ENCODE data around the gene ALOX12B. TPM values are rescaled to one million over a fixed set of nuclear protein-coding genes. Genes with fewer than 3 reads are reported as not detected.
"Not testable (repeated sequence)": the region's sequence is repeated elsewhere in the genome, so short reads cannot be mapped to it uniquely, and the experiment has no call there.

Gene ALOX12B
- total RNA-seq, 1 donor from 2014 or later, result 0.08 TPM

DNA sequence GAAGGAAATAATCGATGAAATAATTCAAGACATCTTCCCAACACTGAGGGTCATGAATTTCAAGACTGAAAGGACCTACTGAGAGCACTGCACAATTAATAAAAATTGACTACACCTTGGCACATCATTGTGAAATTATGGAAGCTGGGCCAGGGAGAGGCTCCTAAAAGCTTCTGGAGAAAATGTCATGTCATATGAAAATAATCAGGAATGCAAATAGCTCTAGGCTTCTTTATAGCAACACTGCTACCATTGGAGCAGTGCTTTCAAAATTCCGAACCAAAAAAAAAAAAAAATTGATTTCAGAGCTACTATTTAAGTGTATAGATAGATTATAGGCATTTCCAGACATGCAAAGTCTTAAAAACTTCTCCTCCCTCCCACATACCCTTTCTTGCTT lies 55.1 kb downstream of the ALOX12B start:
- Histone ChIP-seq H3K27me3 (ENCODE audit: control insufficient read depth, insufficient read depth, low read length) (peaks cover 6% of the 10 kb centered on the region), H3K36me3 (ENCODE audit: control insufficient read depth, insufficient read depth, low read length) (no peaks in the 10 kb centered on the region), H3K4me3 (ENCODE audit: low read depth, low read length) (no peak overlapping the region)
- TF ChIP-seq, protein P1, sequence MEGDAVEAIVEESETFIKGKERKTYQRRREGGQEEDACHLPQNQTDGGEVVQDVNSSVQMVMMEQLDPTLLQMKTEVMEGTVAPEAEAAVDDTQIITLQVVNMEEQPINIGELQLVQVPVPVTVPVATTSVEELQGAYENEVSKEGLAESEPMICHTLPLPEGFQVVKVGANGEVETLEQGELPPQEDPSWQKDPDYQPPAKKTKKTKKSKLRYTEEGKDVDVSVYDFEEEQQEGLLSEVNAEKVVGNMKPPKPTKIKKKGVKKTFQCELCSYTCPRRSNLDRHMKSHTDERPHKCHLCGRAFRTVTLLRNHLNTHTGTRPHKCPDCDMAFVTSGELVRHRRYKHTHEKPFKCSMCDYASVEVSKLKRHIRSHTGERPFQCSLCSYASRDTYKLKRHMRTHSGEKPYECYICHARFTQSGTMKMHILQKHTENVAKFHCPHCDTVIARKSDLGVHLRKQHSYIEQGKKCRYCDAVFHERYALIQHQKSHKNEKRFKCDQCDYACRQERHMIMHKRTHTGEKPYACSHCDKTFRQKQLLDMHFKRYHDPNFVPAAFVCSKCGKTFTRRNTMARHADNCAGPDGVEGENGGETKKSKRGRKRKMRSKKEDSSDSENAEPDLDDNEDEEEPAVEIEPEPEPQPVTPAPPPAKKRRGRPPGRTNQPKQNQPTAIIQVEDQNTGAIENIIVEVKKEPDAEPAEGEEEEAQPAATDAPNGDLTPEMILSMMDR (IDR thresholded peaks at IDR 0.05; ENCODE audit: insufficient read depth, low read length, poor library complexity, severe bottlenecking), result no peak
- no peak for DNase-seq (ENCODE audit: low read depth)

DNA sequence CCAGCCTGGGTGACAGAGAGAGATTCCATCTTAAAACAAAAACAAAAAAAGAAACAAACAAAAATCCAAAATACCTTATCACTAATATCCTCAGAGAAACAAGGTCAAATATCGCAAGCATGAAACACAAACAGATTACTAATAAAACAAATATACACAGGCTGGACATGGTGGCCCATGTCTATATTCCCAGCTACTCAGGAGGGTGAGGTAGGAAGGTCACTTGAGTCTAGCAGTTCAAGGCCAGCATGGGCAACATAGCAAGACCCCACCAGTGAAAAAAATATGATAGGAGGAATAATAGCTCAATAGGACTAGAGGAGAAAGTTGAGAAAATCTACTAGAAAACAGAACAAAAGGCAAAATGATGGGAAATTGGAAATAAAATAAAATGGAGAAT lies 55.6 kb downstream of the ALOX12B start:
- H3K4me3 ChIP-seq (ENCODE audit: low read depth, low read length), result no peak overlapping the region
- TF ChIP-seq, protein P1 (IDR thresholded peaks at IDR 0.05; ENCODE audit: insufficient read depth, low read length, poor library complexity, severe bottlenecking), result no peak

DNA sequence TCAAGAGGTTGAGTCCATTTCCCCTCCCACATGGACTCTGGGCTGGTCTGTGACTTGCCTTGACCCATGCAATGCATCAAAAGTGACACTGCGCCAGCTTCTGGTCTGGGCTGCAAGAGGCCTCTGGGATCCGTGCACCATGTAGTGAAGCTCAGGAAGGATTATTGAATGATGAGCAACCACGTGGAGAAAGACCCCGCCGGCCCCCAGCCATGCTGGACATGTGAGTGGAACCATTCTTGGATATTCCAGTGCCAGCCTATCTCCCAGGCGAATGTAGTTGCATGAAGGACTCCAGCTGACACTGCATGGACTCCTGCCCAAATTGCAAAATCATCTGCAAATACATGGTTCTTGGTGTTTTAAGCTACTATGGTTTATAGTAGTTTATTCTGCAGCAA lies 56.3 kb downstream of the ALOX12B start:
- Histone ChIP-seq H3K27me3 (ENCODE audit: control insufficient read depth, insufficient read depth, low read length) (peaks cover 8% of the 10 kb centered on the region), H3K36me3 (ENCODE audit: control insufficient read depth, insufficient read depth, low read length) (no peaks in the 10 kb centered on the region), H3K4me3 (ENCODE audit: low read depth, low read length) (no peak overlapping the region)
- DNase-seq (ENCODE audit: low read depth), result no peak
- TF ChIP-seq, protein P1 (IDR thresholded peaks at IDR 0.05; ENCODE audit: insufficient read depth, low read length, poor library complexity, severe bottlenecking), result no peak

More for the DNA sequence above, 55.6 kb downstream of the ALOX12B start:
- H3K36me3 ChIP-seq (ENCODE audit: control insufficient read depth, insufficient read depth, low read length), result no peaks in the 10 kb centered on the region
- no peak for DNase-seq (ENCODE audit: low read depth)
- peaks cover 8% of the 10 kb centered on the region for H3K27me3 ChIP-seq (ENCODE audit: control insufficient read depth, insufficient read depth, low read length)

DNA sequence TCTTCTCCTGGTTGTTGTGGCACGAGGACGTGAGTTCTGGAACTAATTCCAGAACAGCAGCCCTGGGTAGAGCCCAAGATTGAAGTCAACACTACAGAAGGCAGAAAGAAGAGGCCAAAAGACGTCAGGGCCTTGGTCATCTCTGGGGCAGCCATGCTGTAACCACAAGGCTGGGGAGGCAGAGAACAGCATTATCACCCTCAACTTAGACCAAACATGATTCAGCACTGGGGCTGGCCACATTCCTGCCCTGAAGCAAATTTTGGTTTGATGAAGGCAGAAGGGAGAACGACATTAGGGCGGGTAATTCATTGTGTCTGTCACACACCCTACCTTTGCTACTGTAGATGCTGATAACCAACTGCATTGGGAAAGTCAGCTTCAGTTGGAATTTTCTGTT lies 58.4 kb downstream of the ALOX12B start:
- H3K4me3 ChIP-seq (ENCODE audit: low read depth, low read length), result no peak overlapping the region
- TF ChIP-seq, protein P1 (IDR thresholded peaks at IDR 0.05; ENCODE audit: insufficient read depth, low read length, poor library complexity, severe bottlenecking), result no peak
- no peaks in the 10 kb centered on the region for H3K36me3 ChIP-seq (ENCODE audit: control insufficient read depth, insufficient read depth, low read length)
- DNase-seq (ENCODE audit: low read depth), result no peak
- H3K27me3 ChIP-seq (ENCODE audit: control insufficient read depth, insufficient read depth, low read length), result peaks cover 6% of the 10 kb centered on the region

DNA sequence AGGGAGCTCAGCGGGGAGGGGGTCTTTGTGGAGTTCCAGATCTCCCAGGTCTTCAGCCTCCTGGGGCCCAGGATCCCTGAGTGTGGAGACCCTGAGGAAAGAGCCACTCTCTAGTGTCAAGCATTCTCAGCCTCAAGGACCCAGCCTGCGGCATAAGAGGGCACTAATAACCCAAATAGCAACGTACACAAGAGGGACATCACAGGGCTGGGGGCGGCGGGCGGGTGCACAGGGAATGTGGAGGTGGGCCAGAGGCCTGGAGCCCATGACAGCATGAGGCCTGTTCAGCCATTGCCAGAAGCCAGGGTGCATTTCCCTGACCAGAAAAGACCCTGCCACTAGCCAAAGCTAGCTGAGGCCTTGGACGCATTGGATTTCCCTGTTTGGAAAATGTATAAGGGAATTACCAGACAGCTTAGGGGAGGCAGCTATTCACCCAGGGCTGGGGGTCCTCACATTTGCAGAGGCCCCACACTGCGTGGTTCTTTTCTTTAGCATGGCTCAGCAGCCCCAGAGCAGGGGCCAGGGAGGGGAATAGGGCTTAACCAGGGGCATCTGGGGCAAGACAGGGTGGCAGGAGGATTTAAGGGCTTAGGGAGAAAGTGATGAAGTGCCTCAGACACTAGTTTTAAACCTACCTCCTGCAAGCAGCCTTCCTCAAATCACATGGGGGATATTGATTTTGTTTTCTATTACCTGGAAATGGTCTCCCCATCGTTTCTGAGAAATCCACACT lies 62.2 kb downstream of the ALOX12B start:
- DNase-seq (ENCODE audit: low read depth), result no peak
- no peaks in the 10 kb centered on the region for H3K36me3 ChIP-seq (ENCODE audit: control insufficient read depth, insufficient read depth, low read length)
- TF ChIP-seq, protein P1 (IDR thresholded peaks at IDR 0.05; ENCODE audit: insufficient read depth, low read length, poor library complexity, severe bottlenecking), result no peak
- no peak overlapping the region for H3K4me3 ChIP-seq (ENCODE audit: low read depth, low read length)
- peaks cover 6% of the 10 kb centered on the region for H3K27me3 ChIP-seq (ENCODE audit: control insufficient read depth, insufficient read depth, low read length)

DNA sequence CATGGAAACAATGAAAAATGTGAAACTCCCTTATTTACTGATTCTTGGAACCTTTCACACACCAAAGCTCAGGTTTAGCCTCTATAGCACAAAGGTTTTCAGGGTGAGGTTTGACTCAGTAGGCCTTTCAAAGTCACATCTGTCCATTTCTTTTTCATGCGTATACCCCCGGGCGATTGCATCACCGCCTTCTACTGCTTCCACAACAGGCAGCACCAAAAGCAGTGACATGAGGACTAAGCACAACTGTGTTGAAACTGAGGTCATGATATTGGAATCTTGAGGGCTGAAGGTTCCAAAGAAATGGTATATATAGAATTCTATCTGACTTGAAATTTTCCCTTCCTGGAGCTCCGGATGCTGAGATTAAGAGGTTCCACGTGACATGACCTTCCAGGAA lies 63.4 kb downstream of the ALOX12B start:
- not testable (repeated sequence) for H3K36me3 ChIP-seq (ENCODE audit: control insufficient read depth, insufficient read depth, low read length); H3K27me3 ChIP-seq (ENCODE audit: control insufficient read depth, insufficient read depth, low read length); H3K4me3 ChIP-seq (ENCODE audit: low read depth, low read length); DNase-seq (ENCODE audit: low read depth)

Other genes with a start within 250 kb of the ALOX12B start
- 3.5 and 4.3 TPM in 2 replicates for gene TMEM88, start 232.7 kb downstream of the ALOX12B start, total RNA-seq
- 50.5 and 51.0 TPM in 2 replicates for gene NAA38, start 230.2 kb downstream of the ALOX12B start, total RNA-seq
- 5.3 and 7.4 TPM in 2 replicates for gene CYB5D1, start 229.7 kb downstream of the ALOX12B start, total RNA-seq
- 36.2 and 42.4 TPM in 2 replicates for gene CHD3, start 198.9 kb downstream of the ALOX12B start, total RNA-seq
- gene RNF227, start 171.4 kb downstream of the ALOX12B start, total RNA-seq, result 1.5 and 3.9 TPM in 2 replicates
- gene KCNAB3, start 157.9 kb downstream of the ALOX12B start, total RNA-seq, result 0.29 and 0.62 TPM in 2 replicates
- gene TRAPPC1, start 155.8 kb downstream of the ALOX12B start, total RNA-seq, result 45.5 and 51.6 TPM in 2 replicates
- gene CNTROB, start 155.5 kb downstream of the ALOX12B start, total RNA-seq, result 19.2 and 20.1 TPM in 2 replicates
- 0.07 TPM in 1 of 2 replicates, not detected in the other for gene GUCY2D, start 85.1 kb downstream of the ALOX12B start, total RNA-seq
- gene ALOX15B, start 48.7 kb downstream of the ALOX12B start, total RNA-seq, result 0.29 TPM in 1 of 2 replicates, not detected in the other
- gene ALOXE3, start 30.8 kb upstream of the ALOX12B start, total RNA-seq, result 0.75 and 2.5 TPM in 2 replicates
- gene HES7, start 36.4 kb upstream of the ALOX12B start, total RNA-seq, result 1.8 TPM in 1 of 2 replicates, not detected in the other
- gene PER1, start 64.7 kb upstream of the ALOX12B start, total RNA-seq, result 11.0 and 19.4 TPM in 2 replicates
- gene VAMP2, start 75.2 kb upstream of the ALOX12B start, total RNA-seq, result 7.0 and 8.0 TPM in 2 replicates
- 10.0 and 14.7 TPM in 2 replicates for gene TMEM107, start 88.7 kb upstream of the ALOX12B start, total RNA-seq
- 13.3 and 16.1 TPM in 2 replicates for gene BORCS6, start 102.5 kb upstream of the ALOX12B start, total RNA-seq
- 11.6 and 21.6 TPM in 2 replicates for gene AURKB, start 122.9 kb upstream of the ALOX12B start, total RNA-seq
- 7.8 and 14.1 TPM in 2 replicates for gene CTC1, start 160.3 kb upstream of the ALOX12B start, total RNA-seq
- 33.5 and 34.3 TPM in 2 replicates for gene PFAS, start 161.6 kb upstream of the ALOX12B start, total RNA-seq
- 27.2 and 30.0 TPM in 2 replicates for gene RANGRF, start 201.0 kb upstream of the ALOX12B start, total RNA-seq
- 0.84 and 1.5 TPM in 2 replicates for gene SLC25A35, start 207.7 kb upstream of the ALOX12B start, total RNA-seq
- 0.08 and 0.21 TPM in 2 replicates for gene ARHGEF15, start 222.5 kb upstream of the ALOX12B start, total RNA-seq